Naive B cell (primary cell): ENCODE results near the gene SOD2. TPM values are rescaled to one million over a fixed set of nuclear protein-coding genes. Genes with fewer than 3 reads are reported as not detected.
"Not testable (repeated sequence)": the region's sequence is repeated elsewhere in the genome, so short reads cannot be mapped to it uniquely, and the experiment has no call there.

Experiments used
- ATAC-seq, 2 donors: fragments of 150-1000 bp; cut with Tn5 transposase; 2 replicates each; pipeline ENCODE4 v1.10.0; 2021; ENCODE audit warnings: low read depth in 2 of 2, mild to moderate bottlenecking in 2 of 2, moderate library complexity in 2 of 2
- DNase-seq: peaks from one replicate; pipeline ENCODE4 v3.0.0; 2022
- H3K27ac Mint-ChIP-seq, 6 donors: one replicate each; pipeline ENCODE4 v1.8.0; 2020 to 2022; ENCODE audit warnings: mild to moderate bottlenecking in 6 of 6, mixed read lengths in 6 of 6, moderate library complexity in 5 of 6, inconsistent platforms in 2 of 6
- H3K27me3 Mint-ChIP-seq, 3 donors: one replicate each; pipeline ENCODE4 v1.8.0; 2021 to 2022; ENCODE audit warnings: mixed read lengths in 3 of 3, mild to moderate bottlenecking in 1 of 3
- H3K36me3 Mint-ChIP-seq, 2 donors: one replicate each; pipeline ENCODE4 v1.8.0; 2020 to 2022; ENCODE audit warnings: mixed read lengths in 2 of 2, inconsistent platforms in 1 of 2, mild to moderate bottlenecking in 1 of 2
- H3K4me1 Mint-ChIP-seq, 3 donors: one replicate each; pipeline ENCODE4 v1.8.0; 2020 to 2022; ENCODE audit warnings: mixed read lengths in 3 of 3, inconsistent platforms in 1 of 3, mild to moderate bottlenecking in 1 of 3, moderate library complexity in 1 of 3
- H3K4me3 Mint-ChIP-seq, 8 donors: one replicate each; pipeline ENCODE4 v1.8.0; 2020 to 2022; ENCODE audit warnings: mild to moderate bottlenecking in 8 of 8, mixed read lengths in 8 of 8, moderate library complexity in 8 of 8, inconsistent platforms in 2 of 8
- H3K9me3 Mint-ChIP-seq, 7 donors: one replicate each; pipeline ENCODE4 v1.8.0; 2020 to 2022; ENCODE audit warnings: mixed read lengths in 7 of 7, mild to moderate bottlenecking in 5 of 7, inconsistent platforms in 2 of 7, moderate library complexity in 1 of 7
- polyA plus RNA-seq, 6 donors: library from polyadenylated mRNA; unstranded; fragments of 300-500 nt; fragmentation: Illumina TruSeq; gene quantifications; one replicate each; pipeline ENCODE4 v1.2.3, GENCODE V29; 2021; ENCODE audit warnings: low read depth in 6 of 6

SOD2 gene
- 10 to 100 TPM; 74.3 to 99.4 (median 83.2) TPM for polyA plus RNA-seq

GRCh38 chr6:159693128-159693893, at the start of gene SOD2:
Gene SOD2, minus strand, starts transcription at chr6:159693241. Its CDS starts 74 bp downstream, at chr6:159693167.
- peaks cover 32 to 40% (median 34%) of the 10 kb centered on the region in 3 donors for H3K4me1 Mint-ChIP-seq

GRCh38 chr6:159742165-159742564, 49.1 kb upstream of the SOD2 start:
- Mint-ChIP-seq H3K4me3 (no peak overlapping the region), H3K27ac (peak overlapping the region in 1 of 6 donors; percentile 21), H3K4me1 (peaks cover 6 to 22% (median 16%) of the 10 kb centered on the region in 3 donors), H3K9me3 (no peaks in the 10 kb centered on the region), H3K36me3 (peaks cover 15 to 25% of the 10 kb centered on the region in 2 donors), H3K27me3 (no peaks in the 10 kb centered on the region)
- DNase-seq: no peak
- ATAC-seq: no peak

More at GRCh38 chr6:159693128-159693893, at the start of gene SOD2:
- peak; percentile 88 for DNase-seq
- Mint-ChIP-seq H3K36me3 (peaks cover 0 to 7% of the 10 kb centered on the region in 2 donors), H3K9me3 (no peaks in the 10 kb centered on the region), H3K27me3 (no peaks in the 10 kb centered on the region), H3K27ac (peak within 1 kb of the TSS; percentile 93 to 98 (median 97)), H3K4me3 (peak within 1 kb of the TSS; percentile 84 to 97 (median 94))
- ATAC-seq: peak; percentile 66 to 70

GRCh38 chr6:159739341-159739740, 46.3 kb upstream of the SOD2 start:
- DNase-seq (no peak), ATAC-seq (no peak)
- peaks cover 0 to 16% of the 10 kb centered on the region in 2 donors for H3K36me3 Mint-ChIP-seq
- no peaks in the 10 kb centered on the region for H3K9me3 Mint-ChIP-seq
- H3K27ac Mint-ChIP-seq: no peak overlapping the region
- no peak overlapping the region for H3K4me3 Mint-ChIP-seq
- peaks cover 10 to 18% (median 15%) of the 10 kb centered on the region in 3 donors for H3K4me1 Mint-ChIP-seq
- no peaks in the 10 kb centered on the region for H3K27me3 Mint-ChIP-seq

- peaks cover 16 to 36% (median 21%) of the 10 kb centered on the region in 3 donors for H3K4me1 Mint-ChIP-seq
- no peaks in the 10 kb centered on the region for H3K27me3 Mint-ChIP-seq
- no peaks in the 10 kb centered on the region for H3K9me3 Mint-ChIP-seq
- no peak overlapping the region for H3K4me3 Mint-ChIP-seq
- peaks cover 0 to 12% of the 10 kb centered on the region in 2 donors for H3K36me3 Mint-ChIP-seq
- ATAC-seq (no peak), DNase-seq (no peak)
- H3K27ac Mint-ChIP-seq: peak overlapping the region in 2 of 6 donors; percentile 7 to 33
Measured at GRCh38 chr6:159736908-159737307, 43.9 kb upstream of the SOD2 start.

GRCh38 chr6:159733395-159733794, 40.4 kb upstream of the SOD2 start:
- H3K4me1 Mint-ChIP-seq: peaks cover 29 to 67% (median 35%) of the 10 kb centered on the region in 3 donors
- not testable (repeated sequence) for H3K4me3 Mint-ChIP-seq
- peak overlapping the region in 3 of 6 donors; percentile 34 to 61 (median 49) for H3K27ac Mint-ChIP-seq

GRCh38 chr6:159732550-159732949, 39.5 kb upstream of the SOD2 start:
- ATAC-seq, H3K9me3 Mint-ChIP-seq, H3K27me3 Mint-ChIP-seq, DNase-seq, H3K36me3 Mint-ChIP-seq: not testable (repeated sequence)
- Mint-ChIP-seq H3K4me1 (peaks cover 24 to 65% (median 31%) of the 10 kb centered on the region in 3 donors), H3K27ac (peak overlapping the region in 2 of 6 donors; percentile 53 to 61), H3K4me3 (peak overlapping the region in 2 of 8 donors; percentile 18 to 30)

More at GRCh38 chr6:159733395-159733794, 40.4 kb upstream of the SOD2 start:
- not testable (repeated sequence) for H3K9me3 Mint-ChIP-seq, ATAC-seq, H3K36me3 Mint-ChIP-seq, DNase-seq, H3K27me3 Mint-ChIP-seq

GRCh38 chr6:159730332-159730676, 37.3 kb upstream of the SOD2 start:
- no peaks in the 10 kb centered on the region for H3K9me3 Mint-ChIP-seq
- DNase-seq (no peak), ATAC-seq (no peak)
- no peaks in the 10 kb centered on the region for H3K27me3 Mint-ChIP-seq
- H3K27ac Mint-ChIP-seq: peak overlapping the region in 3 of 6 donors; percentile 15 to 99 (median 96)
- H3K4me3 Mint-ChIP-seq: peak overlapping the region in 6 of 8 donors; percentile 13 to 96 (median 90)
- H3K36me3 Mint-ChIP-seq: no peaks in the 10 kb centered on the region
- peaks cover 28 to 74% (median 42%) of the 10 kb centered on the region in 3 donors for H3K4me1 Mint-ChIP-seq

GRCh38 chr6:159729598-159730331, 36.7 kb upstream of the SOD2 start:
- Mint-ChIP-seq H3K4me3 (peak overlapping the region; percentile 85 to 96 (median 90)), H3K9me3 (no peaks in the 10 kb centered on the region), H3K36me3 (no peaks in the 10 kb centered on the region), H3K4me1 (peaks cover 28 to 73% (median 42%) of the 10 kb centered on the region in 3 donors), H3K27ac (peak overlapping the region in 5 of 6 donors; percentile 33 to 99 (median 95)), H3K27me3 (no peaks in the 10 kb centered on the region)
- DNase-seq (peak; percentile 21), ATAC-seq (no peak)

GRCh38 chr6:159728531-159728964, 35.5 kb upstream of the SOD2 start:
- peak overlapping the region; percentile 87 to 96 (median 92) for H3K4me3 Mint-ChIP-seq
- H3K27me3 Mint-ChIP-seq: no peaks in the 10 kb centered on the region
- DNase-seq: no peak
- no peaks in the 10 kb centered on the region for H3K9me3 Mint-ChIP-seq
- no peak for ATAC-seq
- H3K36me3 Mint-ChIP-seq: no peaks in the 10 kb centered on the region
- peak overlapping the region; percentile 83 to 99 (median 94) for H3K27ac Mint-ChIP-seq
- peaks cover 28 to 69% (median 46%) of the 10 kb centered on the region in 3 donors for H3K4me1 Mint-ChIP-seq

- Mint-ChIP-seq H3K9me3 (no peaks in the 10 kb centered on the region), H3K36me3 (no peaks in the 10 kb centered on the region), H3K27ac (peak overlapping the region; percentile 83 to 99 (median 94)), H3K4me1 (peaks cover 31 to 64% (median 49%) of the 10 kb centered on the region in 3 donors), H3K4me3 (peak overlapping the region; percentile 87 to 96 (median 92)), H3K27me3 (no peaks in the 10 kb centered on the region)
- DNase-seq: no peak
- ATAC-seq: peak; percentile 33 to 34
Measured at GRCh38 chr6:159727717-159728445, 34.8 kb upstream of the SOD2 start.

- H3K4me3 Mint-ChIP-seq: peak within 1 kb of the TSS; percentile 93 to 98 (median 96)
Measured at GRCh38 chr6:159726918-159727716, 34.1 kb upstream of the SOD2 start, which contains the start of gene WTAP. Gene WTAP, plus strand, starts transcription at chr6:159727506. Its CDS starts 8,760 bp downstream, at chr6:159736266.

GRCh38 chr6:159726255-159726917, 33.3 kb upstream of the SOD2 start:
- no peaks in the 10 kb centered on the region for H3K27me3 Mint-ChIP-seq
- peak overlapping the region; percentile 93 to 98 (median 96) for H3K4me3 Mint-ChIP-seq
- ATAC-seq: no peak
- H3K4me1 Mint-ChIP-seq: peaks cover 27 to 57% (median 49%) of the 10 kb centered on the region in 3 donors
- peak overlapping the region; percentile 99 to 100 (median 100) for H3K27ac Mint-ChIP-seq
- DNase-seq: no peak
- no peaks in the 10 kb centered on the region for H3K36me3 Mint-ChIP-seq
- H3K9me3 Mint-ChIP-seq: no peaks in the 10 kb centered on the region

More at GRCh38 chr6:159726918-159727716, 34.1 kb upstream of the SOD2 start, which contains the start of gene WTAP:
- no peaks in the 10 kb centered on the region for H3K27me3 Mint-ChIP-seq
- peak; percentile 78 to 79 for ATAC-seq
- H3K27ac Mint-ChIP-seq: peak within 1 kb of the TSS; percentile 99 to 100 (median 100)
- no peaks in the 10 kb centered on the region for H3K9me3 Mint-ChIP-seq
- H3K36me3 Mint-ChIP-seq: no peaks in the 10 kb centered on the region
- peak; percentile 97 for DNase-seq
- H3K4me1 Mint-ChIP-seq: peaks cover 27 to 59% (median 51%) of the 10 kb centered on the region in 3 donors
